ENCODE data around the gene COL16A1.

COL16A1 gene

DNA sequence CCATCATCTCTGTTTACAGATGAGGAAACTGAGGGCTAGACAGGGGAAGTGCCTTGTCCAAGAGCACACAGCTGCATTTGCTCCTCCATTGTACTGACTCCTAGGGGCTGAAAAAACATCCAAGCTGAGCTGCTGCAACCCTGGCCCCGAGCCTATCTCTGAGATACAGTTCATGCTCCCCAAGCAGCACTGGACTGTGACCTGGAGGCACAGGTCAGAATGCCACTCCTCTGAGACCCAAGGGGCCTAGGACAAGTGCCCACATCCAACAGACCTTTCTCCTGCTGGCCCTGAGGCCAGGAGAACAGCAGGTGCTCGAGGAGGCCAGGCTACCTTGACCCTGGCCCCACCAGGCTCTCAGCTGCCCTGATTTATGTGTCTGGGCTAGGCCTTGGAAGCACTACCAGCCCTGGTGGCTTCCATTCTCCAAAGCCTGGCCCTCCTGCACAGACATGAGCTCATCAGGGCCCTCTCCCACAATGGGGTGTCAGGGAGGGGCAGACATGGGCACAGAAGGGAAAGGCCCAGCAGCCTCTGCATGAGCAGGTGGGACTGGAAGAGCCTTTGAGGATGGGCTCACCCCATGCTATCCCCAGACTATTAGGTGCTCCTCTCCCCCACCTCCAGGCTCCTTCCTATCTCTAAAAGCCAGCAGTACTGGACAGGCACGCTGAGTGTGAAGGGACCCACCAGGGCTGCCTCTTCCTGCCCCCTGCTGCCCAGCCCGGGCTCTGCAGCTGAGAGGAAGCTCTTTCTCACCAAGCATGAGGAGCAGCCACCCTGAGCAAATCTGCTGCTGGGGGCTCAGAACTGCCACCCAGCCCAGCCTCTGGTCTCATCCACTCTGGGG is 41.5 kb upstream of the COL16A1 start:
- peaks cover 43% of the 10 kb centered on the region; the same call in 1 of the 2 replicates for H3K4me1 ChIP-seq (ENCODE audit: control insufficient read depth, insufficient read depth, low read length)
- H3K27ac ChIP-seq (ENCODE audit: low read depth, low read length): no peak overlapping the region

GRCh38 chr1:31744165-31744888 is 40.5 kb upstream of the COL16A1 start:
- H3K36me3 ChIP-seq (ENCODE audit: control insufficient read depth, insufficient read depth, low read length): no peaks in the 10 kb centered on the region
- H3K27ac ChIP-seq (ENCODE audit: low read depth, low read length): no peak overlapping the region
- no peak overlapping the region for H3K9ac ChIP-seq (ENCODE audit: low read length)
- H3K9me3 ChIP-seq (ENCODE audit: control insufficient read depth, insufficient read depth, low read depth, low read length): no peaks in the 10 kb centered on the region
- H3K4me1 ChIP-seq (ENCODE audit: control insufficient read depth, insufficient read depth, low read length): peaks cover 44% of the 10 kb centered on the region
- no peaks in the 10 kb centered on the region for H3K27me3 ChIP-seq (ENCODE audit: control insufficient read depth, insufficient read depth, low read length)
- no peak overlapping the region for H3K4me3 ChIP-seq (ENCODE audit: low read depth, low read length)

More for the DNA sequence above, 41.5 kb upstream of the COL16A1 start:
- no peaks in the 10 kb centered on the region for H3K36me3 ChIP-seq (ENCODE audit: control insufficient read depth, insufficient read depth, low read length)
- no peaks in the 10 kb centered on the region for H3K9me3 ChIP-seq (ENCODE audit: control insufficient read depth, insufficient read depth, low read depth, low read length)
- H3K9ac ChIP-seq (ENCODE audit: low read length): no peak overlapping the region
- H3K4me3 ChIP-seq (ENCODE audit: low read depth, low read length): no peak overlapping the region
- no peaks in the 10 kb centered on the region for H3K27me3 ChIP-seq (ENCODE audit: control insufficient read depth, insufficient read depth, low read length)

DNA sequence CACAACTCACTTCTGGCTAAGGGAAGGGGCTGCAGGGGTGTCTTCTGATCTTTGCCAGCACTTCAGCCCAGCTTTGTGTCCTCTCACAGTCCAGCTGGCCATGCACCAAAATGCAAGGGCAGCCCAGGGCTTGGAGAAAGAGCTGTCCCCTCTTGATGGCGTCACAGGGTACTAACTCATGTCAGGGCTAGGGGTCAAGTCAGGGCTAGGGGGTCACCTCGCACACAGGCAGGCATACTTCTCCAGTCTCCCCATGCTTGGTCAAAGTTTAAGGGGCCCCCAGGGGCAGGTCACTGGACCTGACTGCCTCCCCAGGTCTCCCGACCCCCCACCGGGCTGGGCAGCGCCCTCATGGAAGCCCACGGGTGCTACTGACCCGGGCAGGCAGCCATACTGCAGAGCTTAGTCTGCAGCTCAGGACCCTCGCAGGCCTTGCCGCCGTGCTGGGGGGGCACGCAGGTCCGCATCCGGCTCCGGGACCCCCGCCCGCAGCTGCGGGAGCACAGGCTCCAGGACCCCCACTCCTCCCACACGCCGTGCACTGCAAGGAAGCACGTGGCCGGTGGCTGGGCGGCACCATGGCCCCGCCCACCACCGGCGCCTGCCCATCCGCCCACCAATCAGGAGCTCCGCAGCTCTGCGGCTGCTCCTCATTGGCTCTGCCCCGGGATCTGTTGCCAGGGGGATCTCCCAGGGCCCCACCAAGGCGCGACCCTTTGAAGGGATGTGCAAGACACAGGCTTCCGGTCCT is 38.8 kb upstream of the COL16A1 start:
- H3K27ac ChIP-seq (ENCODE audit: low read depth, low read length): no peak overlapping the region
- peaks cover 4% of the 10 kb centered on the region; the same call in 1 of the 2 replicates for H3K36me3 ChIP-seq (ENCODE audit: control insufficient read depth, insufficient read depth, low read length)
- no peaks in the 10 kb centered on the region for H3K27me3 ChIP-seq (ENCODE audit: control insufficient read depth, insufficient read depth, low read length)
- H3K4me1 ChIP-seq (ENCODE audit: control insufficient read depth, insufficient read depth, low read length): peaks cover 33% of the 10 kb centered on the region
- no peaks in the 10 kb centered on the region for H3K9me3 ChIP-seq (ENCODE audit: control insufficient read depth, insufficient read depth, low read depth, low read length)
- no peak overlapping the region for H3K9ac ChIP-seq (ENCODE audit: low read length)
- no peak overlapping the region for H3K4me3 ChIP-seq (ENCODE audit: low read depth, low read length)

DNA sequence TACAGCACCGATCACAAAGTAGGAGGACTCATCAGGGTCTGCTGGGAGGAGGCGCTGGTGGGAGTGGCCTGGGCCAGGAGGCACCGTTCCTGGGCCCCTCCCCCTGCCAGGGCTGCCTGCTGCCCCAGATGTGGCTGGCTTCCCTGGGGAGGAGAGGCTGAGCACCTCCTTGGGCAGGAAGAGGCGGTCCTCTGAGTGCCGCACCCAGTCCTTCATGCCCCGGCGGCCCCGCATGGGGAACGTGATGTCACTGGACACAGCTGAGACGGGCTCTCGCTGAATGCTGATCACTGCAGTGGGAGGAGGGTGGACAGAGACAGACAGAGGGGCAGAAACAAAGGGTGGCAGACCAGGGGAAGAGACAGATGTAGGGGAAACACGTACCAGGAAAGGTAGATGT is 35.5 kb upstream of the COL16A1 start:
- Histone ChIP-seq H3K36me3 (ENCODE audit: control insufficient read depth, insufficient read depth, low read length) (peaks cover 5% of the 10 kb centered on the region; the same call in 1 of the 2 replicates), H3K4me1 (ENCODE audit: control insufficient read depth, insufficient read depth, low read length) (peaks cover 10% of the 10 kb centered on the region), H3K9me3 (ENCODE audit: control insufficient read depth, insufficient read depth, low read depth, low read length) (no peaks in the 10 kb centered on the region), H3K4me3 (ENCODE audit: low read depth, low read length) (no peak overlapping the region; the same call in 1 of the 2 replicates), H3K27ac (ENCODE audit: low read depth, low read length) (no peak overlapping the region), H3K27me3 (ENCODE audit: control insufficient read depth, insufficient read depth, low read length) (no peaks in the 10 kb centered on the region), H3K9ac (ENCODE audit: low read length) (no peak overlapping the region)

DNA sequence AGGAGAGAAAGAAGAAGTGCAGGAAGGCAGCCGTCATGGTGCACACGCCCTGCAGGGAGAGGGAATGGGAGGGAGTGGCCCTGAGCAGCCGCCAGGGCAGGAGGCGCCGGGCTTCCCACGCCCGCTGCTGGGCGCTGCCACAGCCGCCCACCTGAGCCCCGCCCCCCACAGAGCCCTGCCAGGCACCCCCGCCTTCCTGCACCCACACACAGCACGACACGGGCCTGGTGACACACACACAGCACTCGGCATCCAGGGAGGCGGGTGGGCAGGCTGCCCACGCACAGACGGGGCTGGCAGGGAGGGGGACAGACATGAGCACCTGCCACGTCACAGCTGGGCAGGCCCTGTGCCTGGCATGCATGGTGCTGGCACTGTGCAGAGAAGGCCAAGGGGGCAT is 32.9 kb upstream of the COL16A1 start:
- no peak overlapping the region for H3K27ac ChIP-seq (ENCODE audit: low read depth, low read length)
- H3K9me3 ChIP-seq (ENCODE audit: control insufficient read depth, insufficient read depth, low read depth, low read length): no peaks in the 10 kb centered on the region
- H3K9ac ChIP-seq (ENCODE audit: low read length): no peak overlapping the region
- peaks cover 5% of the 10 kb centered on the region; the same call in 1 of the 2 replicates for H3K36me3 ChIP-seq (ENCODE audit: control insufficient read depth, insufficient read depth, low read length)
- H3K4me1 ChIP-seq (ENCODE audit: control insufficient read depth, insufficient read depth, low read length): peaks cover 10% of the 10 kb centered on the region
- H3K27me3 ChIP-seq (ENCODE audit: control insufficient read depth, insufficient read depth, low read length): no peaks in the 10 kb centered on the region
- H3K4me3 ChIP-seq (ENCODE audit: low read depth, low read length): no peak overlapping the region

DNA sequence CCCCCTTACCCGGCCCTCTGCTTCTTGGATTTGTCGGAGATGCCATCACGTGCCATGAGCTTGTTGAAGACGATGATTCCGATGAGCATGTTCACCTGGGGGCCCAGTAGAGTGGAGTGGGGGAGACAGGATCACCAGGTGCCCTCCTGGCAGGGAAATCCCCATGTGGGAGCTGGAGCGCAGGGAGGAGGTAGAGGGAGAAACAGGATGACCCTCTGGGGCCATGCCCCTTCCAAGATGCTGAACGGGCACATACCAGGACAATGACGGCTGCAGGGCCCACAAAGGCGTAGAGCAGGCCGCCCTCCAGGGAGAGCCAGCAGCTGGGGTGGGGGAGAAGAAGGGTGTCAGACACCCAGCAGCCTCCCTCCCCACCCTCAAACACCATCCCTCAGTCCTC is 31.8 kb upstream of the COL16A1 start:
- no peaks in the 10 kb centered on the region for H3K27me3 ChIP-seq (ENCODE audit: control insufficient read depth, insufficient read depth, low read length)
- no peaks in the 10 kb centered on the region for H3K9me3 ChIP-seq (ENCODE audit: control insufficient read depth, insufficient read depth, low read depth, low read length)
- peaks cover 5% of the 10 kb centered on the region; the same call in 1 of the 2 replicates for H3K36me3 ChIP-seq (ENCODE audit: control insufficient read depth, insufficient read depth, low read length)
- H3K9ac ChIP-seq (ENCODE audit: low read length): no peak overlapping the region
- H3K4me1 ChIP-seq (ENCODE audit: control insufficient read depth, insufficient read depth, low read length): peaks cover 10% of the 10 kb centered on the region
- H3K27ac ChIP-seq (ENCODE audit: low read depth, low read length): no peak overlapping the region
- H3K4me3 ChIP-seq (ENCODE audit: low read depth, low read length): no peak overlapping the region

- Histone ChIP-seq H3K27me3 (ENCODE audit: control insufficient read depth, insufficient read depth, low read length) (no peaks in the 10 kb centered on the region), H3K27ac (ENCODE audit: low read depth, low read length) (no peak overlapping the region), H3K9ac (ENCODE audit: low read length) (no peak overlapping the region), H3K36me3 (ENCODE audit: control insufficient read depth, insufficient read depth, low read length) (peaks cover 9% of the 10 kb centered on the region; the same call in 1 of the 2 replicates), H3K4me3 (ENCODE audit: low read depth, low read length) (no peak overlapping the region), H3K9me3 (ENCODE audit: control insufficient read depth, insufficient read depth, low read depth, low read length) (no peaks in the 10 kb centered on the region), H3K4me1 (ENCODE audit: control insufficient read depth, insufficient read depth, low read length) (peaks cover 8% of the 10 kb centered on the region)
Measured at GRCh38 chr1:31734582-31735107, 30.8 kb upstream of the COL16A1 start.

GRCh38 chr1:31733389-31734219 is 29.8 kb upstream of the COL16A1 start:
- H3K27ac ChIP-seq (ENCODE audit: low read depth, low read length): no peak overlapping the region
- H3K9ac ChIP-seq (ENCODE audit: low read length): no peak overlapping the region
- H3K36me3 ChIP-seq (ENCODE audit: control insufficient read depth, insufficient read depth, low read length): peaks cover 9% of the 10 kb centered on the region; the same call in 1 of the 2 replicates
- no peak overlapping the region for H3K4me3 ChIP-seq (ENCODE audit: low read depth, low read length)
- H3K9me3 ChIP-seq (ENCODE audit: control insufficient read depth, insufficient read depth, low read depth, low read length): no peaks in the 10 kb centered on the region
- no peaks in the 10 kb centered on the region for H3K27me3 ChIP-seq (ENCODE audit: control insufficient read depth, insufficient read depth, low read length)
- H3K4me1 ChIP-seq (ENCODE audit: control insufficient read depth, insufficient read depth, low read length): no peaks in the 10 kb centered on the region

- H3K4me1 ChIP-seq (ENCODE audit: control insufficient read depth, insufficient read depth, low read length): no peaks in the 10 kb centered on the region
- H3K4me3 ChIP-seq (ENCODE audit: low read depth, low read length): no peak overlapping the region
- no peak overlapping the region for H3K9ac ChIP-seq (ENCODE audit: low read length)
- no peak overlapping the region for H3K27ac ChIP-seq (ENCODE audit: low read depth, low read length)
- H3K9me3 ChIP-seq (ENCODE audit: control insufficient read depth, insufficient read depth, low read depth, low read length): no peaks in the 10 kb centered on the region
- no peaks in the 10 kb centered on the region for H3K27me3 ChIP-seq (ENCODE audit: control insufficient read depth, insufficient read depth, low read length)
- H3K36me3 ChIP-seq (ENCODE audit: control insufficient read depth, insufficient read depth, low read length): peaks cover 7% of the 10 kb centered on the region; the same call in 1 of the 2 replicates
Measured at GRCh38 chr1:31732751-31733289, 29.0 kb upstream of the COL16A1 start.

- H3K27me3 ChIP-seq (ENCODE audit: control insufficient read depth, insufficient read depth, low read length): no peaks in the 10 kb centered on the region
- H3K9me3 ChIP-seq (ENCODE audit: control insufficient read depth, insufficient read depth, low read depth, low read length): no peaks in the 10 kb centered on the region
- no peak overlapping the region for H3K9ac ChIP-seq (ENCODE audit: low read length)
- no peak overlapping the region for H3K4me3 ChIP-seq (ENCODE audit: low read depth, low read length)
- no peak overlapping the region for H3K27ac ChIP-seq (ENCODE audit: low read depth, low read length)
- H3K36me3 ChIP-seq (ENCODE audit: control insufficient read depth, insufficient read depth, low read length): 0 out of 2 replicates have a peak, but pooled peaks cover 4% of the 10 kb centered on the region
- no peaks in the 10 kb centered on the region for H3K4me1 ChIP-seq (ENCODE audit: control insufficient read depth, insufficient read depth, low read length)
Measured at GRCh38 chr1:31732343-31732742, 28.5 kb upstream of the COL16A1 start.
